ENCODE results near the gene EMILIN3.

The EMILIN3 gene

DNA sequence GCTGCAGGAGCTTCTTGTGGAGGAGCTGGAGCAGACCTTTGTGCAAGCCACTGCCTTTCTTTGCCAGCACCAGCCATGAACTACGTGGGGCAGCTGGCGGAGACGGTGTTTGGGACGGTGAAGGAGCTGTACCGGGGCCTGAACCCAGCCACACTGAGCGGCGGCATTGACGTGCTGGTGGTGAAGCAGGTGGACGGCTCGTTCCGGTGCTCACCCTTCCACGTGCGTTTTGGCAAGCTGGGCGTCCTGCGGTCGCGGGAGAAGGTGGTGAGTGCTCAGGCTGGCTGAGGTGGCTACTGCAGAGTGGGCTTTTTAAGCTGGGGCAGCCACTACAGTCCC, 20.9 kb downstream of the EMILIN3 start:
- H3K4me3 ChIP-seq (ENCODE audit: control insufficient read depth, low read depth, low read length), result no peak overlapping the region
- DNase-seq (ENCODE audit: low read depth), result no peak
- TF ChIP-seq CTCF (IDR thresholded peaks at IDR 0.05; ENCODE audit: control insufficient read depth, insufficient read depth, low read depth, low read length, missing control alignments), result no peak

GRCh38 chr20:41344938-41345728, 21.5 kb downstream of the EMILIN3 start:
- H3K4me3 ChIP-seq (ENCODE audit: control insufficient read depth, low read depth, low read length), result no peak overlapping the region
- no peak for TF ChIP-seq CTCF (IDR thresholded peaks at IDR 0.05; ENCODE audit: control insufficient read depth, insufficient read depth, low read depth, low read length, missing control alignments)
- DNase-seq (ENCODE audit: low read depth), result no peak

GRCh38 chr20:41344477-41344876, 22.1 kb downstream of the EMILIN3 start:
- no peak overlapping the region for H3K4me3 ChIP-seq (ENCODE audit: control insufficient read depth, low read depth, low read length)
- DNase-seq (ENCODE audit: low read depth), result no peak
- TF ChIP-seq CTCF (IDR thresholded peaks at IDR 0.05; ENCODE audit: control insufficient read depth, insufficient read depth, low read depth, low read length, missing control alignments), result no peak

GRCh38 chr20:41342474-41343464, 23.8 kb downstream of the EMILIN3 start:
- H3K4me3 ChIP-seq (ENCODE audit: control insufficient read depth, low read depth, low read length), result no peak overlapping the region
- DNase-seq (ENCODE audit: low read depth), result no peak
- no peak for TF ChIP-seq CTCF (IDR thresholded peaks at IDR 0.05; ENCODE audit: control insufficient read depth, insufficient read depth, low read depth, low read length, missing control alignments)

DNA sequence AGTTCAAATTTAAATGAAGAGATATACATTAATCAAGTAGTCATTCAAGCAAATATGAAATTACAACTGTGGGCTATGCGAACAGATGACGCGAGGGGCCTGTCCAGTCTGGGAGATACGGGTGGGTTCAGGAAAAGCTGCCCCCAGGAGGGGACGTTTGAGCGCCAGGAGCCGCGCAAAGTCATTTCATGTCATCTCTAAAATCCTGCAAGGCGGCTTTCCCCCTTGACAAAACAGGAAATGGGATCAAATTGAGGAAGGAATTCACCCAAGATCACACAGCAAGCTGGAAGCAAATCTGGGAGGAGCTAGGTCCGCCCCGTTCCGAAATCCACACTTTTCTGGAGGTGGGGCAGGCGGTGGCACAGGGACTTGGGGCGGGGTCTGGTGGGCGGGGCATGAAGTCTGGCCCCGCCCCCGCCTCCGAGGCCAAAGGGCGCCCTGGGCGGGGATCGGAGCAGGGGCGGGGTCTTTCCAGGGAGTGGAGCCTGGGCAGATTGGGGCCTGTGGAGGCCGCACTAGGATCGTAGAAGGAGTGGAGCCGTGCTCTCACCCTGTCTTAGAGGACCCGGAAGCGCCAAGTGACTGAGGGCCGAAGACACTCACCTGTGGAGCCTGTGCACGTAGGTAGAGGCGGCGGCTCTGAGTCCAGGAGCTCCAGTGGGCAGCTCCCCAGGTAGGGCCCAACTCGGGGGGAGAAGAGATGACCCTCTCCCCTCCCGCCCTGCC, 26.1 kb downstream of the EMILIN3 start, which contains the start of gene LPIN3:
LPIN3 (plus strand) TSS at position 495 of the 729 bp plus-strand sequence. CDS start 4,983 bp downstream, outside the sequence.
- peak within 1 kb of the TSS; percentile 42 for H3K4me3 ChIP-seq (ENCODE audit: control insufficient read depth, low read depth, low read length)
- peak; percentile 21 for DNase-seq (ENCODE audit: low read depth)
- peak; percentile 15 for TF ChIP-seq CTCF (IDR thresholded peaks at IDR 0.05; ENCODE audit: control insufficient read depth, insufficient read depth, low read depth, low read length, missing control alignments)

- no peak for DNase-seq (ENCODE audit: low read depth)
- peak; percentile 97 for TF ChIP-seq CTCF (IDR thresholded peaks at IDR 0.05; ENCODE audit: control insufficient read depth, insufficient read depth, low read depth, low read length, missing control alignments)
- H3K4me3 ChIP-seq (ENCODE audit: control insufficient read depth, low read depth, low read length), result peak overlapping the region; percentile 42
These were observed 26.7 kb downstream of the EMILIN3 start for GRCh38 chr20:41339957-41340326.
